Adipocyte (in vitro differentiated cells): ENCODE results near the gene TTC7B.
A peak's percentile ranks its signal among the peaks of the same experiment; 100 is the strongest.
"Not testable (repeated sequence)": the region's sequence is repeated elsewhere in the genome, so short reads cannot be mapped to it uniquely, and the experiment has no call there.

ENCODE experiments used
- DNase-seq: peaks from one replicate; pipeline ENCODE4 v3.0.0-alpha.2; 2015; ENCODE audit warnings: low read depth
- H3K27me3 ChIP-seq: replicated peaks from 2 replicates; pipeline ENCODE4 v1.7.0; 2013; ENCODE audit warnings: mild to moderate bottlenecking, low read length, moderate library complexity; ENCODE audit not compliant: control insufficient read depth, insufficient read depth
- H3K36me3 ChIP-seq: 2 replicates; pipeline ENCODE4 v1.7.0; 2013; ENCODE audit warnings: low read length, mild to moderate bottlenecking, moderate library complexity; ENCODE audit not compliant: control insufficient read depth, insufficient read depth, severe bottlenecking
- H3K4me1 ChIP-seq: 2 replicates; pipeline ENCODE4 v1.7.0; 2013; ENCODE audit warnings: mild to moderate bottlenecking, low read length, moderate library complexity; ENCODE audit not compliant: control insufficient read depth, insufficient read depth
- H3K4me3 ChIP-seq: 2 replicates; pipeline ENCODE4 v1.7.0; 2013; ENCODE audit warnings: mild to moderate bottlenecking, low read length, moderate library complexity
- H3K9ac ChIP-seq: 2 replicates; pipeline ENCODE4 v1.7.0; 2013; ENCODE audit warnings: mild to moderate bottlenecking, low read length, moderate library complexity
- H3K9me3 ChIP-seq: 2 replicates; pipeline ENCODE4 v1.7.0; 2013; ENCODE audit warnings: mild to moderate bottlenecking, low read length, moderate library complexity; ENCODE audit not compliant: control insufficient read depth

Gene TTC7B

GRCh38 chr14:90829677-90830076, 13.4 kb upstream of the TTC7B start:
- DNase-seq = no peak
- Histone ChIP-seq H3K27me3 (peaks cover 4% of the 10 kb centered on the region), H3K4me3 (no peak overlapping the region), H3K9ac (no peak overlapping the region), H3K36me3 (no peaks in the 10 kb centered on the region), H3K9me3 (no peaks in the 10 kb centered on the region), H3K4me1 (peaks cover 11% of the 10 kb centered on the region)

DNA sequence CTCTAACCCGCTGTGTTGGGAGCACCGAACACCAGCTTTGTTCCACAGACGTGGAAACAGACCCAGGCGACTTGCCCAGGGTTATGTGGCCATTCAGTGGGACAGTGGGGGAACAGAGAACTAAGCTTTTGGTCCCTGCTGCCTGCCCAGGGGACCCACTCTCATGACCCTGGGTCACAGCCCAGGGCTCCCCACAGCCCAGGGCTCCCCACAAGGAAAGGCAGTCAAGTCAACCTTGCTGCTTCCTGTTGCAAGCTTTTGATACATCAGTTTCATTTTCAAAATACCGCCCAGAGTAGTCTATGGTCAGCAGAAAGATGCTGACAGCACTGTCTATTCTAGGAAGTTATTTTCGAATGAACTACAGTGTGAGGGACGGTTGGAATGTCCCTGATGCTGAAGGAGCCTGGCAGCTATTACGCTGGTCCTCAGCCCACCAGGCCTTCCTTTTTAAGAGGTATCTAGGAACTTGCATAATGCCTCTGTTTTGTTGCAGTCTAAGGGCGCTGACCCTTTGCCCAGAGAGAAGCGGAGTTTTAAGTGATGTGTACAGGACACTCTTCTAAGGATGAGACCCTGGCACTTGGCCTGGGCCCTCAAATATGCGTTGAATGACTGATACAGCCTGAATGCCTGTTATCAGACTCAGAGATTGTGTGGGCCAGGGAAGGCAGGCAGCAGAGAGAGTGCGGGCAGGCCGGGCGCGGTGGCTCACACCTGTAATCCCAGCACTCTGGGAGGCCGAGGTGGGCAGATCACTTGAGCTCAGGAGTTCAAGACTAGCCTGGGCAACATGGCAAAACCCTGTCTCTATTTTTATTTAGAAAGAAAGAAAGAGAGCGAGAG, 12.6 kb upstream of the TTC7B start:
- Histone ChIP-seq H3K9ac (peak overlapping the region; percentile 64), H3K36me3 (no peaks in the 10 kb centered on the region), H3K4me1 (peaks cover 11% of the 10 kb centered on the region), H3K27me3 (peaks cover 4% of the 10 kb centered on the region), H3K9me3 (peaks cover 4% of the 10 kb centered on the region), H3K4me3 (peak overlapping the region; percentile 79)
- DNase-seq = no peak

- DNase-seq = peak; percentile 97
- Histone ChIP-seq H3K4me3 (peak overlapping the region; percentile 79), H3K9ac (peak overlapping the region; percentile 64)
Measured at GRCh38 chr14:90827919-90828610, 11.8 kb upstream of the TTC7B start.

DNA sequence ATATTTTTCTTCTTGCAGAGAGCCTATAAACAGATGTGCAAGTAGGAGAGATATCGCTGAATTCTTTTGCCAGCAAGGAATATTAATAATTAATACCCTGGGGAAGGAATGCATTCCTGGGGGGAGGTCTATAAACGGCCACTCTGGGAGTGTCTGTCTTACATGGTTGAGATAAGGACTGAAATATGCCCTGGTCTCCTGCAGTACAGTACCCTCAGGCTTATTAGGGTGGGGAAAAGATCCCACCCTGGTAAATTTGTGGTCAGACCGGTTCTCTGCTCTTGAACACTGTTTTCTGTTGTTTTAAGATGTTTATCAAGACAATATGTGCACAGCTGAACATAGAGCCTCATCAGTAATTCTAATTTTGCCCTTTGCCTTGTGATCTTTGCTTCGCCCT, 7.3 kb upstream of the TTC7B start:
- H3K4me1 ChIP-seq, H3K27me3 ChIP-seq, H3K9ac ChIP-seq, DNase-seq, H3K9me3 ChIP-seq, H3K36me3 ChIP-seq, H3K4me3 ChIP-seq: not testable (repeated sequence)

More at GRCh38 chr14:90827919-90828610, 11.8 kb upstream of the TTC7B start:
- Histone ChIP-seq H3K36me3 (no peaks in the 10 kb centered on the region), H3K4me1 (peaks cover 11% of the 10 kb centered on the region), H3K9me3 (peaks cover 8% of the 10 kb centered on the region), H3K27me3 (peaks cover 4% of the 10 kb centered on the region)

DNA sequence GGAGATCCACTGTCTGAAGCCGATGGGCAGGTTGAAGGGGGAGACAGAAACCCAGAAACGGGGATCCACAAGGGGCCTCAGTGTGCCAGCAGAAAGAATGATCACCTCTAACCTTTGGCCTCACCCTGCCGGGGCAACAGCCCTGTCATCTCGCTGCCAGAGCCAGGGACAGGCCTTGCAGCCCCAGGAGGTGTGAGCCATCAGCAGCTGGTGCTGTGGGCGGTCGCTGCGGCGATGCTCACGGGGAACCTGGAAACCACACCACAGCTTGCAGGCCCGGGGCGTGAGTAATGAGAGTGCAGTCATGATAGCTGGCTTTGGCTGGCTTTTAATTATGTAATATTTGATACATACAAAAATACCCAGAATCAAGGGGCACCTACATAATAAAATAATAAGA, 4.7 kb upstream of the TTC7B start:
- Histone ChIP-seq H3K4me1 (peaks cover 6% of the 10 kb centered on the region), H3K9ac (no peak overlapping the region), H3K4me3 (no peak overlapping the region), H3K9me3 (peaks cover 8% of the 10 kb centered on the region), H3K27me3 (peaks cover 9% of the 10 kb centered on the region), H3K36me3 (no peaks in the 10 kb centered on the region)
- no peak for DNase-seq

DNA sequence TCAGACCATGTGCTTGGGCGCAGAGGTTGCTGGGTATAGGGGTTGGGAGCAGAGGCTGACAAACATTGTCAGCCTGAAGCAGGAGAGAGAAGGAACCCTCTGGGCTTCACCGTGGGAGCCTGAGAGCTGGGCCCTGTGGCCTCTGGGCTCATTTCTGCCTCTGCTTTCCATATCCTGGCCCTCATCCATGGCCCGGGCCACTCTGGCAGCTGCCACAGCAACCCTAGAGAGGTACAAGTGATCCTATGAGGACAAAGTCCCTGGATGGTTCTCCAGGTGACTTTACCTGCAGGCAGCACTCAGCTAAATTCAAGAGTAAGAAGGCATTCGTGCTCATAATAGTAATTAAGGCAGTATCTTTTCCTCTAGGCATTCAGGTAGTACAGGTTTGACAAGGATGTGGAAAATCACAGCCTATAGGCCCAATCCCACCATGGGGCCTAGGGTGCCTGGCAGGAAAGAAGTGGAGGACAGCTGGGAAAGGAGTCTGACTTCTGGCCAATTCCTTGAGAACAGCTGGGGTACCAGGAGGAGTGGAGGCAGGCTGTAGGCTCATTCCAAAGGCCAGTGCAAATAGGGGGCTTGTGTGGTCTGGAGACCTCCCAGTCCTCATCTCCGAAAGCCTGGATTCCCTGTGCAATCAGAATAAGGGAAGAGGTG, 3.6 kb upstream of the TTC7B start:
- no peak for DNase-seq

GRCh38 chr14:90818715-90819114, 2.5 kb upstream of the TTC7B start:
- Histone ChIP-seq H3K4me3 (no peak overlapping the region), H3K9me3 (peaks cover 2% of the 10 kb centered on the region), H3K4me1 (peaks cover 14% of the 10 kb centered on the region), H3K27me3 (peaks cover 9% of the 10 kb centered on the region), H3K9ac (no peak overlapping the region), H3K36me3 (no peaks in the 10 kb centered on the region)
- DNase-seq = no peak

More for the DNA sequence above, 3.6 kb upstream of the TTC7B start:
- Histone ChIP-seq H3K4me3 (no peak overlapping the region), H3K9me3 (peaks cover 8% of the 10 kb centered on the region), H3K27me3 (peaks cover 9% of the 10 kb centered on the region), H3K36me3 (no peaks in the 10 kb centered on the region), H3K9ac (no peak overlapping the region), H3K4me1 (peaks cover 13% of the 10 kb centered on the region)

GRCh38 chr14:90816681-90817436, 629 bp upstream of the TTC7B start:
- no peak overlapping the region for H3K9ac ChIP-seq

GRCh38 chr14:90815572-90815821, 733 bp downstream of the TTC7B start:
- Histone ChIP-seq H3K4me3 (peak overlapping the region; percentile 92), H3K27me3 (peaks cover 9% of the 10 kb centered on the region), H3K4me1 (peaks cover 14% of the 10 kb centered on the region), H3K36me3 (no peaks in the 10 kb centered on the region), H3K9me3 (no peaks in the 10 kb centered on the region), H3K9ac (peak overlapping the region; percentile 88)
- no peak for DNase-seq

More at GRCh38 chr14:90816681-90817436, 629 bp upstream of the TTC7B start:
- peaks cover 14% of the 10 kb centered on the region for H3K4me1 ChIP-seq
- no peak overlapping the region for H3K4me3 ChIP-seq
- H3K27me3 ChIP-seq = peaks cover 9% of the 10 kb centered on the region
- no peaks in the 10 kb centered on the region for H3K9me3 ChIP-seq
- H3K36me3 ChIP-seq = no peaks in the 10 kb centered on the region
- DNase-seq = no peak

DNA sequence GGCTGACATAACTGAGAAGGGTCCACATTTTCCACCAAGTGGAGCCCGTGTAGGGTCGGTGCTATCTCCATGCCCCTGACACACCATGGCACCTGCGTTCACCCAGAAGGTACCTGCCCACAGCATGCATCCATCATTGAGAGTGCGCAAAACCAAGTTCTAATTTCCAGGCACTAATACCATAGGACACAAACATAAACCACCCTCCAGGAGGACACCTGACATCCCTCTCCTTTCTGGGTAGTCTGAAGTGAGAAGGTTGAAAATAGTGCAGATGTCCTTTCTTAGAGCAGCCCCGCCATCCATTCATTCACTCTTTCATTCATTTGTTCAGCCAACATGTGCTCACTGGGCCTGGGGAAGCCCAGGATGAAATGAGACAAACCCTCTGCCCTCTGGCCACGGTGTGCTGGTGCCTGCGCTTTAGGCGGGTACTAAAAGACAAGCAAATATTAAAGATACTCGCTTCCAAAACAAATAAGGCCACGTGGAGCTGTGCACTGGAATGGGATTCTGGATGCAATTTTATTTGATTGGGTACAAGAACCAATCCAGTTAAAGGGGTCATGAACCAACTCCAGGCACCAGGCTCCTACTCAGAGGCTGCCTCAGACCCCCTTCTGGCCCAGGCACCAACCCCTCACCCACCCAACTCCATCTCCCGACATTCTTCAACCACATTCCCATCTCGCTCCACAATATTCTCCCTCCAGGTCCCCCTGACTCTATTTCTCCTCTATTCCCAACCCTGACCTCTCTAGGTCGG, 1.2 kb downstream of the TTC7B start:
- Histone ChIP-seq H3K36me3 (no peaks in the 10 kb centered on the region), H3K4me1 (peaks cover 14% of the 10 kb centered on the region), H3K9ac (peak overlapping the region; percentile 88), H3K9me3 (no peaks in the 10 kb centered on the region), H3K4me3 (peak overlapping the region; percentile 92), H3K27me3 (peaks cover 9% of the 10 kb centered on the region)
- DNase-seq = no peak
